ENCODE data around the gene SPACA7. TPM values are rescaled to one million over a fixed set of nuclear protein-coding genes. Genes with fewer than 3 reads are reported as not detected.

SPACA7 gene
- total RNA-seq, 1 donor from 2014 or later = not detected

GRCh38 chr13:112434937-112435523 lies 58.9 kb downstream of the SPACA7 start:
- H3K27ac ChIP-seq = no peak overlapping the region
- intact Hi-C loops (cut with DNase I) = no loop called here
- no peak for ATAC-seq
- H3K36me3 ChIP-seq = no peaks in the 10 kb centered on the region
- H3K4me1 ChIP-seq = no peaks in the 10 kb centered on the region
- H3K4me3 ChIP-seq = no peak overlapping the region
- TF ChIP-seq, protein P1, sequence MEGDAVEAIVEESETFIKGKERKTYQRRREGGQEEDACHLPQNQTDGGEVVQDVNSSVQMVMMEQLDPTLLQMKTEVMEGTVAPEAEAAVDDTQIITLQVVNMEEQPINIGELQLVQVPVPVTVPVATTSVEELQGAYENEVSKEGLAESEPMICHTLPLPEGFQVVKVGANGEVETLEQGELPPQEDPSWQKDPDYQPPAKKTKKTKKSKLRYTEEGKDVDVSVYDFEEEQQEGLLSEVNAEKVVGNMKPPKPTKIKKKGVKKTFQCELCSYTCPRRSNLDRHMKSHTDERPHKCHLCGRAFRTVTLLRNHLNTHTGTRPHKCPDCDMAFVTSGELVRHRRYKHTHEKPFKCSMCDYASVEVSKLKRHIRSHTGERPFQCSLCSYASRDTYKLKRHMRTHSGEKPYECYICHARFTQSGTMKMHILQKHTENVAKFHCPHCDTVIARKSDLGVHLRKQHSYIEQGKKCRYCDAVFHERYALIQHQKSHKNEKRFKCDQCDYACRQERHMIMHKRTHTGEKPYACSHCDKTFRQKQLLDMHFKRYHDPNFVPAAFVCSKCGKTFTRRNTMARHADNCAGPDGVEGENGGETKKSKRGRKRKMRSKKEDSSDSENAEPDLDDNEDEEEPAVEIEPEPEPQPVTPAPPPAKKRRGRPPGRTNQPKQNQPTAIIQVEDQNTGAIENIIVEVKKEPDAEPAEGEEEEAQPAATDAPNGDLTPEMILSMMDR (IDR thresholded peaks at IDR 0.05) = no peak
- H3K9me3 ChIP-seq = peaks cover 10% of the 10 kb centered on the region
- DNase-seq = no peak
- peaks cover 9% of the 10 kb centered on the region for H3K27me3 ChIP-seq (ENCODE audit: low read depth)

GRCh38 chr13:112435973-112436372 lies 59.8 kb downstream of the SPACA7 start:
- DNase-seq = no peak
- Histone ChIP-seq H3K27ac (no peak overlapping the region), H3K4me3 (no peak overlapping the region), H3K9me3 (peaks cover 10% of the 10 kb centered on the region), H3K36me3 (no peaks in the 10 kb centered on the region), H3K4me1 (no peaks in the 10 kb centered on the region), H3K27me3 (ENCODE audit: low read depth) (peaks cover 14% of the 10 kb centered on the region)
- ATAC-seq = no peak
- intact Hi-C loops (cut with DNase I) = no loop called here
- TF ChIP-seq, protein P1 (IDR thresholded peaks at IDR 0.05) = no peak

- no peak for DNase-seq
- Histone ChIP-seq H3K9me3 (peaks cover 10% of the 10 kb centered on the region), H3K4me3 (no peak overlapping the region), H3K27me3 (ENCODE audit: low read depth) (peaks cover 34% of the 10 kb centered on the region), H3K27ac (no peak overlapping the region), H3K36me3 (no peaks in the 10 kb centered on the region), H3K4me1 (no peaks in the 10 kb centered on the region)
- TF ChIP-seq, protein P1 (IDR thresholded peaks at IDR 0.05) = no peak
- no peak for ATAC-seq
- intact Hi-C loops (cut with DNase I) = no loop called here
These were observed 61.9 kb downstream of the SPACA7 start for GRCh38 chr13:112438094-112438493.

DNA sequence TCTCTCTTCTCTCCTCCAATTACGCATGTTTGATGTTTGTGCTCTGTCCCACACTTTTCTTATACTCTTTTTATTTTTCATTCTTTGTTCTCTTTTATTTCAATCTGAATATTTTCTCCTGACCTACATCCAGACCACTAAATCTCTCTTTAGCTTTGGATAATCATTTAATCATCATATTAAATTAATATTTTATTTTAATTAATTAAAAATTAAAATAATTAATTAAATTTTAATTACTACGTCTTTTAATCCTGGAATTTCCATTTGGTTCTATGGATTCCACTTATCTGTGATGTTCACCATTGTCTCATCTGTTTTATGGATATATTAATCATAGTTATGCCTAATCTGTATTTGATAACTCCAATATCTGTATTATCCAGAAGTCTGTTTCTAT lies 62.4 kb downstream of the SPACA7 start:
- Histone ChIP-seq H3K4me3 (no peak overlapping the region), H3K36me3 (no peaks in the 10 kb centered on the region), H3K9me3 (peaks cover 10% of the 10 kb centered on the region), H3K4me1 (peaks cover 2% of the 10 kb centered on the region), H3K27me3 (ENCODE audit: low read depth) (peaks cover 38% of the 10 kb centered on the region), H3K27ac (no peak overlapping the region)
- TF ChIP-seq, protein P1 (IDR thresholded peaks at IDR 0.05) = no peak
- intact Hi-C loops (cut with DNase I) = no loop called here
- no peak for ATAC-seq
- no peak for DNase-seq

DNA sequence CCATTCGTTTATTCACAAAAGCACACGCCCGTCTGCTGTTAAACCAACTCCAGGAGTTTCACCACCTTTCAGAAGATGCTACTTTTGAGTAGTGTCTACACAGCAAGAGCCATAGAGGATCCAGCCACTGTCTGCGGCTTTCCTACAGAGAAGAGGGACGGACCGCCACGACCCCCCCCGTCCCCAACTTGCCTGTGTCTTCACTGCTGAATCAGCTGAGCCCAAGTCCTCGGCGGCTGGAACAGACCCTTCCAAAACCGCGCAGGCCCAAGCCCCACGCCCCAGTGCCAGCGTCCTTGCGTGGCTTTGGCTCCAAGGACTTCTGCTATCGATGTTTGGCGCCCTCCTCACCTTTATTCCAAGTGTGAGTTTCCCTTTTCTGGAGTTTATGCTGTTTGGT lies 65.1 kb downstream of the SPACA7 start:
- H3K27ac ChIP-seq = no peak overlapping the region
- intact Hi-C loops (cut with DNase I) = no loop called here

More for the DNA sequence above, 65.1 kb downstream of the SPACA7 start:
- Histone ChIP-seq H3K9me3 (peaks cover 10% of the 10 kb centered on the region), H3K36me3 (no peaks in the 10 kb centered on the region), H3K4me1 (peaks cover 8% of the 10 kb centered on the region), H3K4me3 (no peak overlapping the region), H3K27me3 (ENCODE audit: low read depth) (peaks cover 54% of the 10 kb centered on the region)
- ATAC-seq (no peak), DNase-seq (no peak)
- TF ChIP-seq, protein P1 (IDR thresholded peaks at IDR 0.05) = no peak
